T follicular helper cell (primary cell): ENCODE results near the gene RGR.

Experiments
- DNase-seq: peaks from one replicate; pipeline ENCODE4 v3.0.0-alpha.2; 2020; ENCODE audit warnings: low read depth

The RGR gene

DNA sequence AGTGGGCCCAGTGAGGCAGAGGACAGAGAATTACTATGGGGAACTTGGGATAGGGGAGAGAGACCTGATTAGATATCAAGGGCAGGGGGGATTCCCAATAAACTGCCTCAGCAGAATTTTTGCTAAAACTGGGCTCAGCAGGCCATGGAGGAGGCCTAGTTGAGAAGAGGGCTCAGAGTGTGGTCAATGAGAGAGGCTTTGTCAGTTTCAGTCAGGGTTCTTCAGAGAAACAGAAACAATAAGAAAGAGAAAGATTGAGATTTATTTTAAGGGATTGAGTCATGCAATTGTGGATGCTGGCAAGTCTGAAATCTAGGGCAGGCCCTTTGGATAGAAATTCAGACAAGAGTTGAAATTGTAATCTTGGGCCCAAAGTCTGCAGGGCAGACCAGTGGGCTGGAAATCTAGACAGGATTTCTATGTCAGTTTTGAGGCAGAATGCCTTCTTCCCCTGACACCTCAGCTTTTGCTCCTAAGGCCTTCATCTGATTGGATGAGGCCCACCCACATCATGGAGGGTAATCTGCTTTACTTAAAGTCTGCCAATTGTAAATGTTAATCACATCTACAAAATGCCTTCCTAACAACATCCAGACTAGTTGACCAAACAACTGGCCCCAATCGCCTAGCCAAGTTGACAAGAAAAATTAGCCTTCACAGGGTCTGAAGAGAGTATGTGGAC is 50.1 kb downstream of the RGR start:
- DNase-seq: no peak

DNA sequence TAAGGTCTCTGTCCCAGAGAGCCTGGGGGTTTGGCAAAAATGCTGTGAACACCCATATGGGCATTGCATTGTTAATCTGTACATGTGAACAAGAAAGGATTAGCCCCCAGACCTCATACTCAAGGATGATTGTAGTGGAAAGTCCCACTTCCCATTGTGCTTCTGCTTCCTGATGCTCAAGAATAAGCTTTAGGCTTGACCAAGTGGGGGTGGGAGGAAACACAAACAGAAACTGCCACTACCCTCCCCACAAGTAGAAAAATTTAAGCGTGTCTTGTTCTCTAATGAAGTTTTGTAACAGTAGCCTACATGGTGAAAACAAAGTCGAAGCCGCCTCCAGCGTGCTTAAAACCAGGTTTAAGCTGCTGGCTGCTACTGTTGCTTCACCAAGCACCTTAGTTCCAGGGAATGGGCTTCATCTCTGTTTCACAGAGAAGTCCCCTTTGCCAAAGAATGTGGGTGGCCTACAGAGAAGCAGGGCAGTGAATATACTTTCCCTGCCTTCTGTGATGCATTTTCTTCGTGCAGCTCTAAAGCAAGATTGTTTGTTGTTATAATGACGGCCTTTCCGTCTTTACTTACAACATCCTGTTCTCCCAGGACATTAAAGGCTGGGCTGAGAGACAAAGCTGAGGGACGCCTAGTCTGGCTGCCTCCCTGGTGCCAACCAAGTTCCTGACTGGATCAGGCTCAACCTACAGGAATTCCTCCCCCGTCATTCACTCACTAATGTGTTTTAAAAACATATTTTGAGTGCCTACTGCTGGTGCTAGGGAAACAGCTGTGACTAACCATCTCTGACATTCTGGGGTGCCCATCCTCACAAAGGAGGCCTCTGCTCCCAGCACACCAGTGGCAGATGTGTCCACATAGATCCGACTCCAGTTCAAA is 51.5 kb downstream of the RGR start:
- DNase-seq: no peak

DNA sequence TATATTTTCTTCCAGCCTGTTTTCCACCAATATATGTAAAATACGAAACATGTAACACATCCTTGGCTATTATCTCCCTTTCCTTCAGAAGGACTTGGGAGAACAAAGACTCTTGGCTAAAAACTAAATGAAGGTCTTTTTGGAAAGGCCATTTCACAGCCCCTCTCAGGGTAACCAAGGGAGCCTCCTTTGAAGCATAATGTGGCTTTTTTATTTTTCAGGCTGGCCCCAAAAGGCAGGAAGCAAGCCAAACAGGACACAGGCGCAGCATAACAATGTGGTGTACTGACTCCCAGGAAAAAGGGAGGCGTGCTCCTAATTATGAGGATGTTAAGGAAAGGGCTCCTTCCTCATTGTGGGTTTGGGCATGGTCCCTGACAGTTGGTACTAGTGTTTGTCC is 53.2 kb downstream of the RGR start:
- no peak for DNase-seq

DNA sequence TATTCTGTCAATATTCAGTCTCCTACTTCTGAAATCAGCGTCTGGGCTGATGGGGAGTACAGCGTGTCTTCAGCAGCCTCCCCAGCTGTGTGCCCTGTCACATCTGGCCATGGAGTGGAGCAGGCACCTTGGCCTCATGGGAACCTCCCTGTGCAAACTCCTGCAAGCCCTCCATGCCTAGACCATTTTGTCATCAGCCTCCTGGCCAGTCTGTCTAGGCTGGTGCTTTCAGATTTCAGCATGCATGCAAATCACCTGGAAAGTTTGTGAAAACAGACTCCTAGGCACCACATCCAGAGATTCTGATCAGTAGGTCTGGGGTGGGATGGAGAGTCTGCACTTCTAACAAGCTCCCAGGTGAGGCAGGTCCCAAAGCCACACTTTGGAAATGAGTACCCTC is 57.4 kb downstream of the RGR start:
- DNase-seq: no peak

DNA sequence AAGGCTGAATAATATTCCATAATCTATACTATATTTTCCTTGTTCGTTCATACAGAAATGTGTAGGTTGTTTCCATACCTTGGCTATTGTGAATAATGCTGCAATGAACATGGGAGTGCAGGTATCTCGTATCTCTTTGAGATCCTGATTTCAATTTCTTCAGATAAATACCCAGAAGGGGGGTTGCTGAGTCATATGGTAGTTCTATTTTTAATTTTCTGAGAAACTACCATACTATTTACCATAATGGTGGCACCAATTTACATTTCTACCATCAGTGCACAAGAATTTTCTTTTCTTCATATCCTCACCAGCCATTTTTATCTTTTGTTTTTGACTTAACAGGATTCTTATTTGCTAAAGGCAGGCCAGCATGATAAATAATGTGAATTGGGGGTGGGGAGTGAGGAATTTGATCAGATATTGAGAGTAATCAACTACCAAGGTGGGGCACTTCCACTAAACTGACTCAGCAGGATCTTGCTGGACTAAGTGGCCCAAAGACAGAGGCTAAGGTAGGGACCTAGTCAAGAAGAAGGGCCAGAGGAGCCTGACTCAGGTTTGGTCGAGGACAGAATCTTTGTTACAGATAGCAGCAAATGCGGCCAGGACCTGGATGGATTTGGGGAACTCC is 62.0 kb downstream of the RGR start:
- no peak for DNase-seq

DNA sequence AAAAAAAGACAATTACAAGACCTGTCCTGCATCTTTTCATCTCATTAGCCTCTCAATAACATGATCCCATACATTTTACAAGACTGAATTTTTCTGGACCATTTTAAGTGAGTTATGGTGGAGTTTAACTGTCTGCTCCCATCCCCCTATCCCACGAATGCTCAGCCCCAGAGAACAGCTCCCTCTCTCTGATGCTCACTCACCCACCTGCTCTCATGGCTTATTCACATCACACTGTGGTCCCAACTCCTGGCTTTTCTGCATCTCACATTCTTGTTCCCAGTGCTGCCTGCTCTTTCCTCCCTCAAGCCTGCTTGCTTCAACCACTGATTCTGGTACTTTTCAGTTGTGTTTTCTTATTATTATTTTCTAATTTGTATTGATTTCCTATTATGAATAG is 63.2 kb downstream of the RGR start:
- no peak for DNase-seq

DNA sequence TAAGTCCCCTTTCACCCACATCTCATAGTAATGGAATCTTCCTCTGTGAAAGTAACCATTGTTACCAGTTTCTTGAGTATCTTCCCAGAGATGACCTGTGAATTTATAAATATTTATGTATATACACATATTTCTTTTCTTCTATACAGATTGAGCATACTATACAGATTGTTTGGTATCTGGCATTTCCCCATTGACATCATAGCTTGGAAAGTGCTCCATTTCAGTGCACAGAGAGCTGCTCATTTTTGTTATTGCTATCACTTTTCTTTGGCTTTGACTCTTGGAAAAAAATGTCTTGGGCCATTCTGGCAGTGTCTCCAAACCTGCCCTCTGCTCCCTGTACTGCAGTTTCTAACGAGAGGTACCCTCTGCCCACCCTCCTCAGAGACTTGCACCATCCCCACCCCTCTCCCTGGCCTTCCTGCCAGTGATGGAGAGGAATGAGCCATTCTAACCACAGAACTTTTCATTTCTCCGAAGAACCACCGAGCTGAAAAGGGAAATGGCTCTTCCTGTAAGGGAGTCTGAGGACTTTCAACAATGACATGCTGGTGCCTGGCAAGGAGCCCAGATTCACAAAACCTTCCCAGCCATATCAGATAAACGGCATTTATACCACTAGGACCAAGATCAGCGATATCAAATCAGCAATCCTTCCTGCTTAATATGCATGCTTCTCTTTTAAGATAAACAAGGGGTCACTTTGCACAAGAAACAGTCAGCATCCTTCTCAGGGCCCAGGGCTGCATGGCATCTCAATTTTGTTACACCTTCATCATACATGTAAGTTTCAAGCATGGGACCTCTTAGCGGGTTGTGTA is 63.8 kb downstream of the RGR start:
- DNase-seq: no peak
